Keratinocyte (primary cell): ENCODE results near the gene EVL.

Source experiments
- CTCF ChIP-seq, 3 experiments: IDR thresholded peaks in 1 of 3; conservative IDR thresholded peaks in 1 of 3; optimal IDR thresholded peaks in 1 of 3; 2 replicates in 2 of 3; 3 replicates in 1 of 3; pipeline versions ENCODE3 to v1.5.1; 2011; ENCODE audit warnings: low read length in 3 of 3, mild to moderate bottlenecking in 3 of 3, moderate library complexity in 2 of 3, control low read depth in 1 of 3, inconsistent platforms in 1 of 3; ENCODE audit not compliant: insufficient read depth in 2 of 3; ENCODE audit errors: extremely low read depth in 1 of 3
- EZH2 ChIP-seq: IDR thresholded peaks from one replicate; pipeline ENCODE4 v1.6.1; 2012; ENCODE audit warnings: inconsistent platforms, mild to moderate bottlenecking, low read length, moderate library complexity

GRCh38 chr14:100048786-100049185 lies 16.4 kb upstream of the EVL start:
- TF ChIP-seq CTCF (optimal IDR thresholded peaks at IDR 0.05 in 1 of 3, IDR thresholded peaks at IDR 0.05 in 1 of 3, conservative IDR thresholded peaks at IDR 0.05 in 1 of 3; ENCODE audit: extremely low read depth in 1 of 3, insufficient read depth in 2 of 3, low read length in 3 of 3) (no peak), EZH2 (no peak)
